GM10847 (cell line): ENCODE results near the gene ZC3H18.

Experiments
- POLR2A ChIP-seq: IDR thresholded peaks from 2 replicates; pipeline ENCODE4 v1.6.1; 2011; ENCODE audit not compliant: insufficient read length; ENCODE audit errors: extremely low read depth

The ZC3H18 gene

GRCh38 chr16:88680554-88681083 is 110.4 kb downstream of the ZC3H18 start:
- TF ChIP-seq POLR2A, result no peak

- no peak for TF ChIP-seq POLR2A
Observed at GRCh38 chr16:88681084-88681680, 111.0 kb downstream of the ZC3H18 start.
